Bronchial epithelial cell (primary cell): ENCODE measurements around the gene ATP2B2. TPM values are rescaled to one million over a fixed set of nuclear protein-coding genes. Genes with fewer than 3 reads are reported as not detected.
A peak's percentile ranks its signal among the peaks of the same experiment; 100 is the strongest.

Experiments
- DNase-seq: peaks from one replicate; pipeline ENCODE4 v3.0.0-alpha.2; 2010; ENCODE audit warnings: low read depth
- FAIRE-seq: peaks from 2 replicates; lab custom pipeline; 2011; peaks lifted over from hg19 to GRCh38; lab: Jason Lieb, UNC
- H3K27me3 ChIP-seq: 2 replicates; pipeline ENCODE4 v1.5.1; 2011; ENCODE audit warnings: low read length; ENCODE audit not compliant: control insufficient read depth, insufficient read depth
- H3K36me3 ChIP-seq: 2 replicates; pipeline ENCODE4 v1.5.1; 2011; ENCODE audit warnings: low read length; ENCODE audit not compliant: control insufficient read depth, insufficient read depth
- H3K4me3 ChIP-seq: 2 replicates; pipeline ENCODE4 v1.5.1; 2011; ENCODE audit warnings: mild to moderate bottlenecking, low read depth, low read length, control low read depth
- CTCF ChIP-seq: IDR thresholded peaks from 2 replicates; pipeline ENCODE4 v1.5.1; 2011; ENCODE audit warnings: mild to moderate bottlenecking, moderate library complexity, low read length, control low read depth, inconsistent platforms; ENCODE audit not compliant: insufficient read depth, severe bottlenecking
- total RNA-seq: library from RNA; depleted of rRNA; stranded (reverse); fragments of >200 nt; gene quantifications from 2 replicates; pipeline ENCODE4 v1.2.1, GENCODE V29; 2014

ATP2B2 gene
- total RNA-seq, 1 donor from 2014 or later: not detected

GRCh38 chr3:10447527-10448260 lies 57.7 kb downstream of the ATP2B2 start:
- Histone ChIP-seq H3K36me3 (no peaks in the 10 kb centered on the region), H3K27me3 (peaks cover 1% of the 10 kb centered on the region), H3K4me3 (no peak overlapping the region)
- no peak for TF ChIP-seq CTCF
- DNase-seq (no peak), FAIRE-seq (no peak)

GRCh38 chr3:10447110-10447509 lies 58.3 kb downstream of the ATP2B2 start:
- no peak for DNase-seq
- H3K27me3 ChIP-seq: peaks cover 1% of the 10 kb centered on the region
- TF ChIP-seq CTCF: no peak
- H3K36me3 ChIP-seq: no peaks in the 10 kb centered on the region
- no peak for FAIRE-seq
- no peak overlapping the region for H3K4me3 ChIP-seq

GRCh38 chr3:10445561-10446175 lies 59.7 kb downstream of the ATP2B2 start:
- no peak overlapping the region for H3K4me3 ChIP-seq
- H3K36me3 ChIP-seq: no peaks in the 10 kb centered on the region
- peaks cover 1% of the 10 kb centered on the region for H3K27me3 ChIP-seq
- peak; percentile 7 for FAIRE-seq
- no peak for TF ChIP-seq CTCF
- peak; percentile 26 for DNase-seq

- no peak for FAIRE-seq
These were observed 60.9 kb downstream of the ATP2B2 start for GRCh38 chr3:10444511-10444910.

GRCh38 chr3:10444110-10444429 lies 61.3 kb downstream of the ATP2B2 start:
- Histone ChIP-seq H3K36me3 (no peaks in the 10 kb centered on the region), H3K27me3 (peaks cover 1% of the 10 kb centered on the region), H3K4me3 (no peak overlapping the region)
- FAIRE-seq (no peak), DNase-seq (no peak)
- TF ChIP-seq CTCF: no peak

More at GRCh38 chr3:10444511-10444910, 60.9 kb downstream of the ATP2B2 start:
- H3K36me3 ChIP-seq: no peaks in the 10 kb centered on the region
- H3K27me3 ChIP-seq: peaks cover 1% of the 10 kb centered on the region
- no peak for DNase-seq
- no peak for TF ChIP-seq CTCF
- no peak overlapping the region for H3K4me3 ChIP-seq
